ENCODE data around the gene MFAP3.
"Not testable (repeated sequence)": the region's sequence is repeated elsewhere in the genome, so short reads cannot be mapped to it uniquely, and the experiment has no call there.

MFAP3 gene

DNA sequence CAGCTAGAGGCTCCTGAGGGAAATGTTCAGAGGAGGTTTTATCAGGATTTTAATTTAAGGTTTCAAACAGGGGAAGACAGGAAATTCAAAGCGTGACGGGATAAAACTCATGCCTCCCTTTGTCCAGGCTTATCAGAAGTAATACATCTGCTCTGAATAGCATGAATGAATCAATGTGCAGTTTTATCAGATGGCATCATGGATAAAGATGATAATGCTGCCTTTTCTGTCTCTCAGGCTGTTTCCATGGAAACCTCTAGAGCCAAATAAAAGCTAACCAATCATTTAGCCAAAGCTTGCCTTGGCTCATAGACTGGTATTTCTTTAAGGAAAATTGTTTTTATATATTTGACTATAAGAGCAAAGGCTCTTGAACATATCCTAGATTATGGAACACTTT is 16.4 kb downstream of the MFAP3 start:
- DNase-seq = no peak

DNA sequence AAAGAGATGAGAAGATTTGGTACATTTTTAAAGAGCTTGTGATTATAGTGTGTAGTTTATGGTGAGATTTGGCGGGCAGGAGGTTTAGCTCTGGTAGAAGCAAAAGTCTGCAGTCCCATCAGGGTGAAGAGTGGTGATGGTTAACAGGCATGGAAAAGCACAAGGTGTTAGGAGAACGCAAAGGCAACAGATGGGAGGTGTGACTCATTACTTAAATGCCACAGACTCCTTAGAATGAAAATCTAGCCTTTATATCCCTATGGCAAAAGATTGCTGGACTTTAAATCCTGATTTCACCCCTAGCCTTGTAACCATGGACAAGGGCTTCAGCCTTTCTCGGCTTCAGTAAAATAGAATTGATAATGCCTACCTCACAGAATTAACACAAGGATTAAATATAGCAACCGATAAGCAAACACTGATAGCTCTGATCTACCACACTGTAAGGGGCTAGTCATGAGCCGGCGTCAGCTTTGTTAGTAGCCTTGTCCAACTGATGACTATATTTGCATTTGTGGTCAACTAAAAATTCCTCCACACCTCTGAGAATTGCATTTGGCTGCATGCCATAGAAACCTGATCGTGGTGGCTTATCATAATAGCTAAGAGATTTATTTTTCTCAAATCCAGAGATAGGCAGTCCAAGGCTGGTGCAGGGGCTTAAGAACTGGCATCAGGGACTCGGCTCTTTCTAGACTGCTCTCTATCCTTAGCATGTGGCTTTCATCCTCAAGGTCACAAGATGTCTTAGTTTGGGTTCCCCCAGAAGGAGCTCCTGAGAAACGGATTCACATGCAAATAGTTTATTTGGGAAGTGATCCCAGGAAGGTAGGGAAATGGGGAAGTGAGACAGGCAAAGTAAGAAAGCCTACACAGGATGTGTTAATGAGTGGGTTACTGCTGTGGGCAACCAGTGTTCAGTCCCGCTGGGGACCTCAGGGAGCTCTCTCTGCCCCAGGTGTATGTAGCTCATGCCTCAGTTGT is 19.6 kb downstream of the MFAP3 start:
- peak; percentile 74 for DNase-seq

DNA sequence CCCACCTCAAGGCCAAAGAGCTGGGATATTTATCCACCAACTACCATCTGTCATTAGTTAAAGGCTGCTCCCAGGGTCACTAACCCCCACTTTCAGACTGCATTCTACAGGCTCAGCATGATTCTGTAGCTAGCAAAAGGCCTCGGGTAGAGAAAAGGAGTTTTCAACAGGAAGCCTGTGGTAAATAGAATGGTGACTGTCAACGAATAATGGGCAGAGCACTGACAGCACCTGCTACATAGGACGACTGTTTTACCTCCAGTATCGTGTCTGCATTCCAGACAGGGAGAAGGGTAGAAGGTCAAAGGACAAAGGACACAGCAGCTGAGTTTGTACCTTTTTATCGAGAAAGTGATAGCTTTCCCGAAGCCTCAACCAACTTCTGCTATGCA is 20.3 kb downstream of the MFAP3 start:
- no peak for DNase-seq

DNA sequence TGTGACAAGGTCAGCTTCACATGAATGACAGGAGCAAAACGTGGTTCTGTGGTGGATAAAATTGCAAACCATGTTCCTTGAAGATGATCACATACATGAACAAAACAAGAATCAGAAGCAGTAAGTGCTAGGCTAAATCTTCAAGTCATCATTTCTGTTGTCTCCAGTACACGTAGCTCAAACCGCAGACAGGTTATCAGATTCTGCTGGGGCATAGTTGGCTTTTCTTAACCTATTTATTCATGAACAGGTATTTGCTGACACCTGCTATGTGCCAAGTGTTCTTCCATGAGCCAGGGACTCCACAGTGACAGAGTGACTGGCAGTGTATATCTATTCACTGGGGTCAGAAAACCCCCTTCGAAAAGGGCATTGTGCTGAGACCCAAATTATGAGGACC is 20.8 kb downstream of the MFAP3 start:
- no peak for DNase-seq

DNA sequence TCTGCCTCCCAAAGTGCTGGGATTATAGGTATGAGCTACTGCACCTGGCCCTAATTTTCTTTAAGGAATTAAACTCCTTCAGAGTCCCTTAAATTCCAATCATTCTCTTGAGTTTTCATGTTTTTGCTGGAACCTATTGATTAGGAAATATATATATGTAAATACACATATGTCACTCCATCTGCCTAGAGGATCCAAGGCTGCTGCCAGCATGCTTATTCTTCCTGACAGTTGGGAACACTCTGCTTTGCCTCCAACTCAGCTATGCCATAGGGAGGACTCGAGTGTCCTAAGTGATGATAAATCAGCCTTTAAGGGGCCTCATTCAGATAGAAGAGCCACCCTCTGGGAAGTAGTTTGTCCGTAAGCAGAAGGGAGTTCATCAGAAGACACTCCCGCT is 21.8 kb downstream of the MFAP3 start:
- no peak for DNase-seq

DNA sequence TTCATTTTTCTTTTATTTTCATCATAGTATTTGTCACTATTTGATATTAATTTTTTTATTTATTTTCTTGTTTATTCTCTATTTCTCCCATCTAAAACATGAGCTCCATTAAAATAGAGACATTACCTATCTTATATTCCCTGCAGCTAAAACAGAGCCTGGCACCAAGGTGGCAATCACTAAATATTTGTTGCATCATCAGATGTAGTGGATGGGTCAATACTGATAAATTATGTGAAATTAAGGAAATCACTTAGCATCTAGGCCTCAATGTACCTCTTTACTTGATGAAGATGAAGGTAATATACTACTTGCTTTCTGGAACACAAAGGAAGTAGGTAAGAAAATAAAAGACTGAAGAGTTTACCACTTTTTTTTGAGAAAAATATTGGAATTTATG is 24.6 kb downstream of the MFAP3 start:
- DNase-seq = no peak

DNA sequence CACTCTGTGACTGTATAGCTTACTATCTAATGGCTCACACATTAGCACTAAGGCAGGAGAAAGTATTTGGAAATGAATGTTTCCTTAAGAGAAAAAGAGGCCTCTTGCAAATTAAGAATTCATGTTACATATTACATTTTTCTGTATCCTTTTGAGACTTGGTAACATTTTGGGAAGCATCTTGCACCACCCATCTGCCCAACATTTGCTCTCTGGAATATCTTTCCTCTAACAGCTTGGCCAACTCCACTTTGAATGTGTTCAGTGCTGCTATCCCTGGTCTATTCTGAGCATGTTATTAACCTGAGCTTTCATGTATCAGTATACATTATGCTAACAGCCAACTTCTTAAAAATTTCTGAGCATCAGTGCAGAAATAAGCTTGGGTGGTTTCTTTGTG is 27.2 kb downstream of the MFAP3 start:
- no peak for DNase-seq

DNA sequence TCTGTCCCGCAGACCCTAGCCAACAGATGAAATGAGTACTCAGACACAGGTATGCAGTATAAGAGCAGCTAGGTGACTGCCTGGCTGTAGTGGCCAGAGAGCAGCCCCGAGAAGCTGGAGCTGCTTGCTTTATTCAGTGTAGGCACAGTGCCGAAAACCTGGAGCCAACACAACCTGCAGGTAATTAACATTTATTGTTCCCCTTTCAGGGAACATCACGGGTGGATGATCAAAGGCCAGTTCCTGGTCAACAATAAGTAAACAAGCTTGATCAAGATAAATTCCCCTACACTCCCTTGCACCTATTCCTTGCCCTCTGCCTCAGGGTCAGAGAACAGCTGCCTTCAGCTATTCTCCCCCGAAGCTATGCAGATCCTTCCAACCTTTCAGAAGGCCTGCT is 31.1 kb downstream of the MFAP3 start:
- DNase-seq = not testable (repeated sequence)

DNA sequence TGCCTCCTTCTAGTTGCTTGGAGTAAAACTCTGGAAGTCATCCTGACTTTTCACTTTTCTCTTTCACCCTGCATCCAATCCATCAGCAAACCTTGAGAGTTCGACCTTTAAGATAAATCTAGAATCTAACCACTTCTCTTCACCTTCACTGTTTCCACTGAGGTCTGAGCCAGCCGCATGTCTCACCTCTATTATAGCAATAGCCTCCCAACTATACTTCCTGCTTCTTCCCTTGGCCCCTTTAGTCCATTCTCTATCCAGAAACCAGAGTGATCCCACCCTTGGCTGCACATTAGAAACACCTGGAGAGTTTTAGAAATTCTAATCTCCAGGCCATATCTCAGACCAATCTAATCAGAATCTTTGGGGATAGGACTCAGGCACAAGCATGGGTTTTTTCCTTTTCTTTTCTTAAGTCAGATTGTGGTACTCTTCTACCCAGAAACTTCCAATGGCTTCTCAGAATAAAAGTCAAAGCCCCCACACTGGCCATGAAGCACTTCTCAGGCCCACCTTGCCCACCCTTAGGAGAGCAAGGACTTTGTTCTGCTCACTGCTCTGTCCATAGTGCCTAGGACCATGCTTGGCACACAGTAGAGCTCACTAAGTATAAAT is 33.1 kb downstream of the MFAP3 start:
- DNase-seq = no peak

DNA sequence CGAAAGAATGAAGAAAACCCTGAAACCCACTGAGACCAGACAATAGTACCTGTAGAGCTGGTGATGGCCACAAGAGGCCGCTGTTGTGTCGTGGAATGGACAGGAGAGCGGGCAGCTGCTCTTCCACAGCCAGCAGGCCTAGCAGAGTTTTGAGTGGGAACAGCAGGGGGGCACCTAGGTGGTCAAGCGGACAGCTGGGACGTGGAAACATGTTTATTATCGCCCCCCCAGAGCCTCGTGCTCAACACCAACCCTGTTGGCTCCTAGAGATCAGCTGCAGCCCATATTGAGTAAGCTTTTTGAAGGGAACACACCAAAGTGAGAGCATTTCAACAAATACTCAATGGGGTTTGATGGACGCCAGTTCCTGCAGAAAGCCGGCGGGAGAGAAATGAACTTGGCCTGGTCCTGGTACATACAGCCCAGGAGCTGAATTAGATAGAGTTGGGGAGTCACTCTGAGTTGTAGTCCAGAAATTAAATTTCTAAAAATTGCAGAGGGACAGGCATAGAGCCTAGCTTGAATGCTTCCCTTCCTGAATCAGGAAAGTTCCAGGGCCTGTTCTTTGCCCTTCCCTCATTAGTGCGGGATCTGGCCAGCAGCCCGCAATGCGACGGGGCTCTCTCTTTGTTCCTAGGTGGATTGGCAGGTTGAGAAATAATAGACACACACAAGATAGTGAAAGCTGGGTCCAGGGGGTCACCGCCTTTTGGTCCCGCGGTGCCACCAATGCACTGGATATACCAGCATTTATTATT is 33.8 kb downstream of the MFAP3 start:
- no peak for DNase-seq

DNA sequence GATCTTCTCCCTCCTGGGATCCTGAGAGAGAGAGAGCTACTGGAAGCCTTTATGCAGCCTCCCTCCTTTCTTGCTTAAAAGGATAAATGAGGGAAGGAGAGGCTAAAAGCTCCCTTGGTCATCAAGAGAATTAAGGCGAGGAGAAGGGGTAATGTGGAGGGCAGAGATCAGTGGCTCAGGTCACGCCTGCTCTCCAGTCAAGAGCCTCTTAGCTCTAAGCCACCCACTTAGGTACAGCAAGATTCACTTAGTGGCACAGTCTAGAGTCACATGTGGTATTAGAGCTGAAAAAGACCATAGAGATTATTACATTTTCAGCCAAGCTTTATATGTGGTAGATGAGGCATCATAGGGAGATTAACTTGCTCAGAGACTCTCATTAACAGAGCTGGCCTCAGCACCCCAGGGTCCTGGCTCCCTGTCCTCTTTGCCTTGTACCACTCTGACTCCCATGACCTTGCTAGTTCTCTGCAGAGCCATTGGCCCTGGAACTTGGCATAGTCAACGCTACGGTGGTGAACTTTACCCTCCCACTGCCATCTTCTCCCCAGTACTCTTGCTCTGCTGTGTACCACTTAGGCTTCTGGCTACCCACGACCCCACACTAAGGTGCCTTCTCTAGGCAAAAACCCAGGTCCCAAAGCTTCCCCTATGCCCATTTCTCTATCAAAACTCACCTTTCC is 37.6 kb downstream of the MFAP3 start:
- no peak for DNase-seq

DNA sequence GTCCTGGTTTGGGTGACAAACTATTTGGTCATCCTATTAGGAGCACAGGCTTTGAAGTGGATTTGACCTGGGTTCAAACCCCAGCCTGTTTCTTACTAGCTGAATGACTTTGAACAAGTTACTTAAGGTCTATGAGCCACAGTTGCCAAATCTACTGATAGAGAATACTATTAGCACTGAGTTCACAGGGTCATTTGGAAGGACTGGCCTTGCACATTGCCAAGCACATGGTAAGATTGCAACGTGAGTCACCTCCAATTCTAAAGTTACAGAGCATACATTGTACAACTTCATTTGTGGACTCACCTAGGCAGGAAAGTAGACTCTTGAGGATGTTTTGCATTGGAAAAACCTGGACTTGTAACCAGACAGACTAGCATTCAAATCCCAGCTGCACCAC is 38.9 kb downstream of the MFAP3 start:
- no peak for DNase-seq

DNA sequence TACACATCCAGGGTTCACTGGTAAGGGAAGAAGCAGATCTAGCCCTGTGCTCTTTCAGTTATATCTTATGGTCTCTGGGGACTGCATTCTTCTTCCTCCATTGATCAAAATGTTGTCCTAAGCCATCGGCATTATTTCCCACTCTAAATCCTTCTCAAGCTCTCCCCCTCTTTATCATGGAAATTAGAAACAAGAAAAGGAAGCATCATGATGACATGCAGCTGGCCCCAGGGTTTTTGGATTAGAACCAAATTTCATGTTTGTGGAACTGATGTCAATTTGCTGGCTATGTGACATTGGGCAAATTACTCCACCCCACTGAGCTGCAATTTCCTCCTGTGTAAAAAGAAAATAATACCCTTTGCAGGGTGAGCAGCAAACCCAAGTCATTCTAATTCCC is 39.5 kb downstream of the MFAP3 start:
- no peak for DNase-seq

DNA sequence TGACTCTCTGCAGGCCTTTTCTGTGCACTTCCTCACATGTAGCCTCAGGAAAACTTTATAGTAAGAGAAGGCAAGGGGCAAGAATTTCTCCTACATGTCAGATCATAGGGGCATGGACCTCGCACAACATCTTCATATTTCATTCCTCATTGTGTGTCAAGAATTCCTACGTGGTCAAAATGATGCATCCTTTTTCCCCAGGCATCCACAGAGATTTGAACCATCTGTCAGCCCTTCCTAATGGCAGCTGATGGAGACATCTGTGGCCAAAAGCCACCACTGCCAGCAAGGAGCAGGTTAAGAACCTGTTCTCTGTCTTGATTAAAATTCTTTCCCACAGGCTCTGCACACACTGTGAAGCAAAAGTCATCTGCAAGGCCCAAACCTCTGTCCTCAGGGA is 42.5 kb downstream of the MFAP3 start:
- DNase-seq = no peak

DNA sequence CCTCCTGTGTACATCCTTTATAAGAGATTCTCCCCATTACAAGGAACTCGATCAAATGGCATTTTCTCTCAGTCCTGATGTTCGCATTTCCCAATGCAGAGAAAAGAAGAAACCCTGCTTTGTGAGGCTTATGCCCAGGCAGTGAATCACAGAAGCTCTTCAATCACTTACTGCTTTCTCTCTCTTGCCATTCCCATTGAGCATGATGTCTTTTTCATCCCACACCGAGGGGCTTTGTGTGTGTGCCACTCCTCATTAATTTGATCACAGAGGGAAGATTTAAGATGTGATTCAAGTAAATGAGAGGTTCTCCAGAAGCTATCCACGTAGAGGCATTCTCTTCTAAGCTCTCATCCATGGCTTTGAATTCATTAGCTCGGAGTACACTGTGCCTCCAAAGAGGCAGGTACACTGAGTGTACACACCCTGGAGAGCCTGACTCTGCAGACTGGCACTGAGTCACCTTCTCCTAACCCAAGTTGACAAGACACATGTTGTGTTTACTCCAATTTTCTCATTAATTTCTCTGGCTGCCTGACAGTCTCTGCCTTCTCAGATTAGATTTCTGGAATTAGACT is 45.4 kb downstream of the MFAP3 start:
- DNase-seq = no peak

DNA sequence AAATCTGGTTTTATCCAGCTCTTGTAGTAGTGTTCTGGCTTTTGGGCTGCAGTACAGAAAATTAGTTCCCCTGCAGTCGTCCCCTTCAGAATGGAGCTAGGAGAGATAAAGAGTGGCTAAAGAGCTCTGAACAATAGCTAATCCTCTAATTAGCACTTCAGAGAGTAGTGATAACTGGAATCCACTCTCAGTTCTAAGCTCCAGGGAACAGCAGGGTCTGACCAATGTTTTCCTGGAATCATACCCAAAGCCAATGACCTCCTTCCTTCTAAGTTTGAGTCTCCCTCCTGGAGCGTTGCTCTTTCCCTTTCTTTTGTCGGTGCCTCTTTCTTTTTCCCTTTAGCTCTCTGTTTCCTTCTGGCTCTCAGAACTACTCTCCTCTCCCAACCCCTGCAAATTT is 47.4 kb downstream of the MFAP3 start:
- DNase-seq = no peak

DNA sequence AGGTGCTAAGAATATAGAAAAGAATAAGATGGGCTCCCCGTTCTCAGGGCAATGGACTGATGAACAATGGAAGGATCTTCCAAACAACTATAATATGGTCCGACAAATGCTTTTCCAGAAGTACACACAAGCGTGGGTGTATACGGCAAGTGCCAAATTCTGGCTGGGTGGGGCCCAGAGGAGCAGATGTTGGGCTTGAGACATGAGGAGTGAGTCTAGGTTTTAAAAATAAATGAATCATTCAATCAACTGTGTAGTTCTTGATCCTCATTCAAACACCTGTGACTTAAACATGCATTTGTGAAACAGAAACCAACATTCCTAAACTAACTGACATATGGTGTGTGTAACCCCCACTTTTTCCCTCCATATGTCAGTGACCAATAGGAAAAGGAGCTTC is 47.9 kb downstream of the MFAP3 start:
- DNase-seq = peak; percentile 85

DNA sequence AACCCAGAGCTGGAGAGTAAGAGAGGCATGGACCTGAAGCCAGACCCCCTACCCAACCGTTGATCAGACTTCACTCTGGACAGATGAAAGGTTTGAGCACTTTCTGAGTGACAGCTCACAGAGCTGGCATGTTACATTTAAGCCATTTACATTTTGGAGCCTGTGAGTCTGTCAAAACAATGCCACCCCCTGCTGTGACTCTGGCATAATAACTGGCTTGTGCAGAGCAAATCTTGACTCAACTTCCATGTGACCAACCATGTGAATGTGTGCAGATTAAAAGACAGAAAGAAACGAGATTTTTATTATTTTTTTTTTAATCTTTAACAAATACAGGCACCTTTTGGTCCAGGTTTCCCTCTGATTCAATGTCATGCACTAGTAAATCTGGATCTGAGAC is 48.5 kb downstream of the MFAP3 start:
- DNase-seq = peak; percentile 43

DNA sequence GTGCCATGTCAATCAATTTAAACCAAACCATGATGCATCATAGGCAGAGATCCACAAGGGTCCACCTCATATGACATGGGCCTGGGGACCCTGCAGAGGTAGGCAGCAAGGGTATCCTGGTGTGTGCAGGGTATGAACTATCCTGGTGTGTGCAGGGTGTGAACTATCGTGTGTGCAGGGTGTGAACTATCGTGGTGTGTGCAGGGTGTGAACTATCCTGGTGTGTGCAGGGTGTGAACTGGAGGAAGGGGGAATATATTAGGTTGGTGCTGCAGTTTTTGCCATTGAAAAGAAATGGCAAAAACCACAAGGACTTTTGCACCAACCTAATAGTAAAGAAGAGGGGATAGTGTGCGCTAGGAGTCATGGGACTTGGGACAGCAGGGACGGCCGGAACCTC is 50.0 kb downstream of the MFAP3 start:
- no peak for DNase-seq

DNA sequence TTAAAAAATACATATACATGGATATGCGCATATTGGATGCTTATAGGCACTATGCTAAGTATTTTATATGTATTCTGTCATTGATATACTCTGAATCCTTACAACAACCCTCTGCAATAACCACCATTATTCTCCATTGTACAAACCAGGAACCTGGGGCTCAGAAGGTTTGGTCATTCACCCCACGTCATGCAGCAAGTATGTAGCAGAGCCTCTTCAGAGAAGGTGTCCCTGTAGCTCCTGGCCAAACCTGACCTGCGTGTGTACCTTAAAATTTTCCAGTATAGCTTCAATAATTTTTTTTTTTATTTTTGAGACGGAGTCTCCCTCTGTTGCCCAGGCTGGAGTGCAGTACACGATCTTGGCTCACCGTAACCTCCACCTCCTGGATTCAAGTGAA is 51.9 kb downstream of the MFAP3 start:
- DNase-seq = no peak

DNA sequence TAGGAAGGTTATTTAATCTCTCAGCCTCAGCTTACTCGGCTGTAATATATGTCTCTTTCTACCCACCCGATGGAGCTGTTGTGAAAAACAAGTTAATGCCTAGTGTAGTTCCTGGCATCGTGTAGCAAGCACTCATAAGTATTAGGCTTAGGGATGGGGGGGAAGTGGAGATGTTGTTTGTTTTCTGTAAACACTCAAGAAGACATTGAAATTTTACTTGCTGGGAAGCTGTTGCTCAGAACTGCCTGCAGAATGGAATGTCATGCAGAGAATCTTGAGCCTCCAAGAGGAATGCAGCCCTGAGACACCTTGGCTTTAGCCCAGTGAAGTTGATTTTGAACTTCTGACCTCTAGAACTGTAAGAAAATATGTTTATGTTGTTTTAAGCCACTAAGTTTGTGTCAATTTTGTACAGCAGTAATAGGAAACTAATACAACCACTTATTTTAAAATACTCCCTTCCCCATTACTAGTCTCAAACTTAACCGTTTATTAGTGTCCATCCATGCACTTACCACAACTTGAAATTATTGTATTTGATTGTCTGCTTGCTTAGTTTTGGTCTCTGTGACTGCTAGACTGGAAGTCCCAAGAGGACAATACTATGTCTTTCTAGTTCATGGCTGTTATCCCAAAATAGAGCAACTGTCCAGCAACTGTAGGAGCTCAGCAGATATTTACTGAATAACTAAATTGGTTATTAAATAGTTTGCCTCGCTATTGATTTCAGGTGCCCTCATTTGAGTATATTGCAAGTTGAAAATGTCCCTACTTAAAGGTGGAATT is 53.8 kb downstream of the MFAP3 start:
- no peak for DNase-seq

DNA sequence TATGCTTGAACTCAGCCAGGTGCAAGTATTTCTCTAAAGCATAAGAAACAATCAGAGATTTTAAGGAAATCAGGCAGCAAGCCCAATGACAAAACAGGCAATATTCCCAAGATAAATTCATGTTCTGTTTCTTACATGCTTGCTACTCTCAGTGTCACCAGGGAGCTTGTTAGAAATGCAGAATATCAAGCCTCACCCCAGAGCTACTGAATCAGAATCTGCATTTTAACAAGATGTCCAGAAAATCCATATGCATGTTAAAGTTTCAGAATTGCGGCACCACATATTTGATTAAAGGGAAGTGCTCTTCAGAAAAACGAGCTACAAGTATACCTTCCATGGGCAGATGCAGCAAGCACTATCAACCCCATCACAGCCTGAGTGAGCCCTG is 54.4 kb downstream of the MFAP3 start:
- no peak for DNase-seq
